Measurements from ENCODE around the gene LACTB.

LACTB gene

GRCh38 chr15:63084806-63085205 is 36.9 kb upstream of the LACTB start:
- no peak overlapping the region for H3K4me3 ChIP-seq (ENCODE audit: low read depth, low read length)
- DNase-seq (ENCODE audit: low read depth), result no peak
- no peak for TF ChIP-seq CTCF (IDR thresholded peaks at IDR 0.05; ENCODE audit: control insufficient read depth, extremely low read depth, insufficient read depth)

- DNase-seq (ENCODE audit: low read depth), result no peak
- no peak for TF ChIP-seq CTCF (IDR thresholded peaks at IDR 0.05; ENCODE audit: control insufficient read depth, extremely low read depth, insufficient read depth)
Measured at GRCh38 chr15:63085289-63085688, 36.4 kb upstream of the LACTB start.

GRCh38 chr15:63086271-63086670 is 35.4 kb upstream of the LACTB start:
- TF ChIP-seq CTCF (IDR thresholded peaks at IDR 0.05; ENCODE audit: control insufficient read depth, extremely low read depth, insufficient read depth), result no peak
- no peak for DNase-seq (ENCODE audit: low read depth)
- no peak overlapping the region for H3K4me3 ChIP-seq (ENCODE audit: low read depth, low read length)

More at GRCh38 chr15:63085289-63085688, 36.4 kb upstream of the LACTB start:
- H3K4me3 ChIP-seq (ENCODE audit: low read depth, low read length), result no peak overlapping the region

GRCh38 chr15:63086947-63087346 is 34.7 kb upstream of the LACTB start:
- no peak for DNase-seq (ENCODE audit: low read depth)
- TF ChIP-seq CTCF (IDR thresholded peaks at IDR 0.05; ENCODE audit: control insufficient read depth, extremely low read depth, insufficient read depth), result no peak

GRCh38 chr15:63088533-63089245 is 33.0 kb upstream of the LACTB start:
- TF ChIP-seq CTCF (IDR thresholded peaks at IDR 0.05; ENCODE audit: control insufficient read depth, extremely low read depth, insufficient read depth), result no peak
- no peak for DNase-seq (ENCODE audit: low read depth)
- no peak overlapping the region for H3K4me3 ChIP-seq (ENCODE audit: low read depth, low read length)

More at GRCh38 chr15:63086947-63087346, 34.7 kb upstream of the LACTB start:
- no peak overlapping the region for H3K4me3 ChIP-seq (ENCODE audit: low read depth, low read length)

- H3K4me3 ChIP-seq (ENCODE audit: low read depth, low read length), result no peak overlapping the region
- TF ChIP-seq CTCF (IDR thresholded peaks at IDR 0.05; ENCODE audit: control insufficient read depth, extremely low read depth, insufficient read depth), result no peak
- DNase-seq (ENCODE audit: low read depth), result no peak
Measured at GRCh38 chr15:63089260-63090043, 32.2 kb upstream of the LACTB start.
